K562 (cell line): Measurements from ENCODE around the gene PAIP1. TPM values are rescaled to one million over a fixed set of nuclear protein-coding genes. Genes with fewer than 3 reads are reported as not detected.

Experiments used
- BHLHE40 ChIP-seq: IDR thresholded peaks from 2 replicates; pipeline ENCODE4 v1.6.1; 2011; ENCODE audit warnings: low read length, improper control_type of control experiment
- CAMTA2 ChIP-seq: fragments of 250-450 bp; sonication (Bioruptor Pico); conservative IDR thresholded peaks from 2 replicates; pipeline ENCODE4 v1.5.1; 2022
- FOXM1 ChIP-seq, 2 experiments: fragments of 450-650 bp in 1 of 2; sonication (generic) in 1 of 2; formaldehyde crosslinking in 1 of 2; IDR thresholded peaks; 2 replicates each; pipeline versions ENCODE4 v1.6.1 to v1.9.0; 2017 to 2022; ENCODE audit warnings: low read depth in 2 of 2, mild to moderate bottlenecking in 2 of 2, missing genetic modification reagents in 1 of 2, moderate library complexity in 1 of 2
- GATAD2B ChIP-seq: fragments of 450-650 bp; IDR thresholded peaks from 2 replicates; pipeline ENCODE4 v1.6.1; 2017; ENCODE audit warnings: mild to moderate bottlenecking, borderline replicate concordance
- GTF3C2 ChIP-seq: IDR thresholded peaks from 3 replicates; pipeline ENCODE4 v1.6.1; 2011; ENCODE audit warnings: borderline replicate concordance, mild to moderate bottlenecking, moderate library complexity; ENCODE audit not compliant: insufficient read length; ENCODE audit errors: extremely low read depth
- HDGF ChIP-seq: fragments of 450-650 bp; IDR thresholded peaks from 2 replicates; pipeline ENCODE4 v1.6.1; 2016
- NR2C1 ChIP-seq, 2 experiments: fragments of 450-650 bp; IDR thresholded peaks; 2 replicates each; pipeline ENCODE4 v1.6.1; 2017; ENCODE audit warnings: mild to moderate bottlenecking in 2 of 2, antibody characterized with exemption in 1 of 2, inconsistent platforms in 1 of 2, missing compliant biosample characterization in 1 of 2, missing genetic modification characterization in 1 of 2
- PML ChIP-seq: IDR thresholded peaks from 2 replicates; pipeline ENCODE4 v1.6.1; 2012; ENCODE audit warnings: low read length, inconsistent platforms
- TBP ChIP-seq: optimal IDR thresholded peaks from 2 replicates; pipeline ENCODE3; 2011; ENCODE audit warnings: low read depth, low read length, improper control_type of control experiment
- U2AF1 ChIP-seq: fragments of 200-400 bp; formaldehyde crosslinking; optimal IDR thresholded peaks from 2 replicates; pipeline ENCODE3; 2017; ENCODE audit warnings: mild to moderate bottlenecking, low read depth, low read length, moderate library complexity
- XRCC3 ChIP-seq: fragments of 450-650 bp; IDR thresholded peaks from 2 replicates; pipeline ENCODE4 v1.6.1; 2017; ENCODE audit warnings: mild to moderate bottlenecking, moderate library complexity
- ZFP1 ChIP-seq: fragments of 450-650 bp; formaldehyde crosslinking; IDR thresholded peaks from 2 replicates; pipeline ENCODE4 v1.4.0; 2020; ENCODE audit warnings: mild to moderate bottlenecking, mixed read lengths
- ZKSCAN8 ChIP-seq: fragments of 200-800 bp; sonication (Bioruptor generic); IDR thresholded peaks from 2 replicates; pipeline ENCODE4 v1.6.1; 2016; ENCODE audit warnings: missing genetic modification characterization, missing compliant biosample characterization
- ZNF280A ChIP-seq: fragments of 450-650 bp; IDR thresholded peaks from 2 replicates; pipeline ENCODE4 v1.6.1; 2018; ENCODE audit warnings: mild to moderate bottlenecking, low read depth; ENCODE audit not compliant: partially characterized antibody
- ZNF384 ChIP-seq: IDR thresholded peaks from 2 replicates; pipeline ENCODE4 v1.6.1; 2012; ENCODE audit warnings: low read depth, low read length, improper control_type of control experiment
- ZNF444 ChIP-seq: fragments of 250-450 bp; sonication (Bioruptor Pico); IDR thresholded peaks from 2 replicates; pipeline ENCODE4 v1.4.0; 2020; ENCODE audit warnings: mild to moderate bottlenecking, moderate library complexity
- ZNF75A ChIP-seq: fragments of 450-650 bp; formaldehyde crosslinking; IDR thresholded peaks from 2 replicates; pipeline ENCODE4 v1.4.0; 2020; ENCODE audit warnings: mild to moderate bottlenecking
- ZNF79 ChIP-seq: fragments of 250-450 bp; sonication (Bioruptor Pico); IDR thresholded peaks from 2 replicates; pipeline ENCODE4 v1.4.0; 2020; ENCODE audit warnings: low read depth, mild to moderate bottlenecking, moderate library complexity
- polyA plus RNA-seq, 8 experiments: library from polyadenylated mRNA; depleted of rRNA in 4 of 8; stranded (reverse) in 5 of 8; unstranded in 3 of 8; fragments of >200 nt; fragmentation: Nextera tagmentation in 2 of 8; fragmentation: Illumina TruSeq in 1 of 8; extraction: Ambion mirVana in 2 of 8; extraction: Trizol in 1 of 8; gene quantifications; 2 replicates each; pipeline versions ENCODE4 v1.2.1 to v1.2.3, GENCODE V29; 2011 to 2014; ENCODE audit warnings: inconsistent platforms in 1 of 8, missing spikeins in 1 of 8
- total RNA-seq, 7 experiments: library from RNA; depleted of rRNA in 6 of 7; stranded (reverse); fragments of >200 nt in 6 of 7; fragmentation: Illumina TruSeq in 2 of 7; extraction: Trizol in 2 of 7; gene quantifications; 2 replicates each; pipeline versions ENCODE4 v1.2.1 to v1.2.3, GENCODE V29; 2011 to 2021; ENCODE audit warnings: low replicate concordance in 1 of 7
- TF ChIP-seq, protein P1 (sequence below): fragments of 450-650 bp; formaldehyde crosslinking; IDR thresholded peaks from 2 replicates; pipeline ENCODE4 v1.4.0; 2020; ENCODE audit warnings: mild to moderate bottlenecking, mixed read lengths
- TF ChIP-seq, protein P2 (sequence below): sonication (generic); formaldehyde crosslinking; IDR thresholded peaks from 2 replicates; pipeline ENCODE4 v1.8.0; 2022; ENCODE audit warnings: mild to moderate bottlenecking, low read depth, missing genetic modification reagents

The PAIP1 gene
- total and polyA plus RNA-seq, 9 of the 15 experiments (the other 6 are each of a cell fraction or from before 2014, with no cell fraction given): 51.7 to 181 (median 102) TPM

DNA sequence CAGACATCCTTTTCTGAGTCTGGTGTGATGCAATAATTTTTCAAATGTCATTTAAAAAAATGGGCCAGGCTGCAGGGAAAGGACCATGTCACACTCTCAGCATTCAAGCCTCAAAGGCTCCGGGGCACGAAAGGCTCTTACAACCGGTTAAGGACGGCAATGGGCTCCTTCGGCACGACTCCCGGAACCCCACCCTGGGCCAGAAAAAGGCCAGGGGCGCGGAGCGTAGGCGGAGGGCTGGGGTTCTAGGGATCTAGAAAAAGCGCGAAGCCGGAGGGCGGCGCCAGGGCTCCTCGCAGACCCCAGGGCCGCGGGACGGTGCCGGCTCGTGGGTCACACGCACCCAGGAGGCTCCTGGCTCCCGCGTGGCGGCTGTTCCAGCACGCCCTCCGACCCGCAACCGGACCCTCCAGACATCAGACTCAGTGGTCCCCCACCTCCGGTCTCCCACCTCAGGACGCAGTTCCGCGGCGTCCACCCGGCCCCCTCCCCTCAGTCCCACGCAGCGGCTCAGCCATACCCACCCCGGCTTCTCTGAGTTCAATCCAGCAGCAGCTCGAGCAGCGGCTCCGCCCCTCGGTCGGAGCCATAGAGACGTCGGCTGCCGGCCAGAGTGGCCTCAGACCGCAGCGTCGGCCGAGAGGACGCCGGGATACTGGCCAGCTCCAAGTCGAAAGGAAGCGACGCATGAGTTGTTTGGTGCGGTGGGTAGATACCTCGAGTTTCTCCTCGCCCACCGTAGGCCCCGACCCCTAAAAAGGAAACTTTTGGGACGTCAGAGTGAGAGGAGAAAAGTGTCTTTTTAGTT is 73.4 kb downstream of the PAIP1 start, which contains the start of gene TMEM267 (continued):
- TF ChIP-seq GATAD2B: peak; percentile 13; the same call in 1 of the 2 replicates
- no peak for TF ChIP-seq XRCC3
- no peak for TF ChIP-seq CAMTA2 (CRISPR knock-in tag)
- TF ChIP-seq FOXM1 (IDR thresholded peaks at IDR 0.05; ENCODE audit: low read depth): no peak
- TF ChIP-seq FOXM1 (CRISPR knock-in tag; IDR thresholded peaks at IDR 0.05; ENCODE audit: low read depth): peak; percentile 59; the same call in 1 of the 2 replicates
- TF ChIP-seq ZNF79 (CRISPR knock-in tag): 0 out of 2 replicates have a peak, but pooled peaks have one; percentile 9
- TF ChIP-seq ZNF444 (CRISPR knock-in tag): peak; percentile 59; the same call in 1 of the 2 replicates
- peak; percentile 88; the same call in 1 of the 2 replicates for TF ChIP-seq PML
- no peak for TF ChIP-seq ZNF280A
- TF ChIP-seq GTF3C2: no peak
- TF ChIP-seq ZKSCAN8 (CRISPR knock-in tag): no peak
- no peak for TF ChIP-seq NR2C1 (IDR thresholded peaks at IDR 0.05)
- peak; percentile 34; the same call in 1 of the 2 replicates for TF ChIP-seq NR2C1 (tag; IDR thresholded peaks at IDR 0.05)
- TF ChIP-seq TBP: peak; percentile 94
- TF ChIP-seq ZFP1 (CRISPR knock-in tag): 0 out of 2 replicates have a peak, but pooled peaks have one; percentile 20
- no peak for TF ChIP-seq HDGF
- peak; percentile 19; the same call in 1 of the 2 replicates for TF ChIP-seq BHLHE40
- no peak for TF ChIP-seq ZNF75A
- TF ChIP-seq, protein P1, sequence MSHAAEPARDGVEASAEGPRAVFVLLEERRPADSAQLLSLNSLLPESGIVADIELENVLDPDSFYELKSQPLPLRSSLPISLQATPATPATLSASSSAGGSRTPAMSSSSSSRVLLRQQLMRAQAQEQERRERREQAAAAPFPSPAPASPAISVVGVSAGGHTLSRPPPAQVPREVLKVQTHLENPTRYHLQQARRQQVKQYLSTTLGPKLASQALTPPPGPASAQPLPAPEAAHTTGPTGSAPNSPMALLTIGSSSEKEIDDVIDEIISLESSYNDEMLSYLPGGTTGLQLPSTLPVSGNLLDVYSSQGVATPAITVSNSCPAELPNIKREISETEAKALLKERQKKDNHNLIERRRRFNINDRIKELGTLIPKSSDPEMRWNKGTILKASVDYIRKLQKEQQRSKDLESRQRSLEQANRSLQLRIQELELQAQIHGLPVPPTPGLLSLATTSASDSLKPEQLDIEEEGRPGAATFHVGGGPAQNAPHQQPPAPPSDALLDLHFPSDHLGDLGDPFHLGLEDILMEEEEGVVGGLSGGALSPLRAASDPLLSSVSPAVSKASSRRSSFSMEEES (CRISPR knock-in tag): 0 out of 2 replicates have a peak, but pooled peaks have one; percentile 4
- no peak for TF ChIP-seq U2AF1
- TF ChIP-seq, protein P2, sequence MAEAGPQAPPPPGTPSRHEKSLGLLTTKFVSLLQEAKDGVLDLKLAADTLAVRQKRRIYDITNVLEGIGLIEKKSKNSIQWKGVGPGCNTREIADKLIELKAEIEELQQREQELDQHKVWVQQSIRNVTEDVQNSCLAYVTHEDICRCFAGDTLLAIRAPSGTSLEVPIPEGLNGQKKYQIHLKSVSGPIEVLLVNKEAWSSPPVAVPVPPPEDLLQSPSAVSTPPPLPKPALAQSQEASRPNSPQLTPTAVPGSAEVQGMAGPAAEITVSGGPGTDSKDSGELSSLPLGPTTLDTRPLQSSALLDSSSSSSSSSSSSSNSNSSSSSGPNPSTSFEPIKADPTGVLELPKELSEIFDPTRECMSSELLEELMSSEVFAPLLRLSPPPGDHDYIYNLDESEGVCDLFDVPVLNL (CRISPR knock-in tag): no peak
- peak; percentile 49 for TF ChIP-seq ZNF384
